HEK293 (cell line): ENCODE results near the gene USP2.
A peak's percentile ranks its signal among the peaks of the same experiment; 100 is the strongest.

Experiments used
- CTCF ChIA-PET: fragments of 350-600 bp; formaldehyde crosslinking; extraction: SDS; loops from one replicate; lab custom pipeline; 2021; ENCODE audit warnings: antibody characterized with exemption; lab: Yijun Ruan, JAX
- POLR2A ChIA-PET: fragments of 300-600 bp; formaldehyde crosslinking; extraction: SDS; loops from one replicate; lab custom pipeline; 2020; ENCODE audit warnings: antibody characterized with exemption, inconsistent platforms; lab: Yijun Ruan, JAX
- H3K27ac ChIP-seq: fragments of 200-500 bp; sonication (Bioruptor generic); 2 replicates; pipeline ENCODE4 v1.5.1; 2014; ENCODE audit warnings: low read depth, low read length, control low read depth, inconsistent platforms; ENCODE audit errors: extremely low read depth
- H3K36me3 ChIP-seq, 2 experiments: fragments of 200-500 bp in 1 of 2; sonication (Bioruptor generic) in 1 of 2; 1 replicate in 1 of 2; 2 replicates in 1 of 2; pipeline ENCODE4 v1.5.1; 2014 to 2017; ENCODE audit warnings: inconsistent platforms in 2 of 2, low read length in 2 of 2; ENCODE audit not compliant: control insufficient read depth in 2 of 2, insufficient read depth in 1 of 2
- H3K4me1 ChIP-seq: fragments of 200-500 bp; sonication (Bioruptor generic); 2 replicates; pipeline ENCODE4 v1.5.1; 2014; ENCODE audit warnings: mild to moderate bottlenecking, low read length, inconsistent platforms; ENCODE audit not compliant: control insufficient read depth, insufficient read depth
- H3K4me3 ChIP-seq: 2 replicates; pipeline ENCODE4 v1.5.1; 2011; ENCODE audit warnings: low read depth, mild to moderate bottlenecking, control low read depth, low read length, moderate library complexity
- H3K9me3 ChIP-seq: fragments of 200-500 bp; sonication (Bioruptor generic); 2 replicates; pipeline ENCODE4 v1.5.1; 2014; ENCODE audit warnings: low read depth, low read length, inconsistent platforms; ENCODE audit not compliant: control insufficient read depth, insufficient read depth
- ATF2 ChIP-seq: fragments of 450-650 bp; formaldehyde crosslinking; IDR thresholded peaks from 2 replicates; pipeline ENCODE4 v1.5.1; 2016; ENCODE audit warnings: missing biosample characterization, missing genetic modification characterization, low read depth
- GLIS1 ChIP-seq: fragments of 450-650 bp; formaldehyde crosslinking; IDR thresholded peaks from 2 replicates; pipeline ENCODE4 v1.5.1; 2016; ENCODE audit warnings: missing biosample characterization, missing genetic modification characterization
- GLIS2 ChIP-seq: fragments of 450-650 bp; formaldehyde crosslinking; IDR thresholded peaks from 2 replicates; pipeline ENCODE4 v1.5.1; 2016; ENCODE audit warnings: missing biosample characterization, missing genetic modification characterization
- HOXA7 ChIP-seq: sonication (generic); formaldehyde crosslinking; IDR thresholded peaks from 2 replicates; pipeline ENCODE4 v1.8.1; 2022; ENCODE audit warnings: missing genetic modification reagents, borderline replicate concordance
- PRDM10 ChIP-seq: fragments of 450-650 bp; formaldehyde crosslinking; IDR thresholded peaks from 2 replicates; pipeline ENCODE4 v1.5.1; 2016; ENCODE audit warnings: missing biosample characterization, missing genetic modification characterization
- RBAK ChIP-seq: fragments of 450-650 bp; formaldehyde crosslinking; IDR thresholded peaks from 2 replicates; pipeline ENCODE4 v1.5.1; 2016; ENCODE audit warnings: missing biosample characterization, missing genetic modification characterization
- SCRT1 ChIP-seq: fragments of 450-650 bp; formaldehyde crosslinking; IDR thresholded peaks from 2 replicates; pipeline ENCODE4 v1.5.1; 2016; ENCODE audit warnings: missing biosample characterization, missing genetic modification characterization, borderline replicate concordance
- SP2 ChIP-seq: fragments of 450-650 bp; formaldehyde crosslinking; IDR thresholded peaks from 2 replicates; pipeline ENCODE4 v1.5.1; 2016; ENCODE audit warnings: missing biosample characterization, missing genetic modification characterization
- ZBTB44 ChIP-seq: fragments of 450-650 bp; IDR thresholded peaks from 2 replicates; pipeline ENCODE4 v1.5.1; 2018; ENCODE audit warnings: missing biosample characterization, mild to moderate bottlenecking, missing genetic modification characterization
- ZFP3 ChIP-seq: fragments of 450-650 bp; formaldehyde crosslinking; IDR thresholded peaks from 2 replicates; pipeline ENCODE4 v1.5.1; 2016; ENCODE audit warnings: low read depth, missing biosample characterization, missing genetic modification characterization
- ZNF16 ChIP-seq: fragments of 450-650 bp; formaldehyde crosslinking; IDR thresholded peaks from 2 replicates; pipeline ENCODE4 v1.5.1; 2016; ENCODE audit warnings: low read depth, missing biosample characterization, missing genetic modification characterization
- ZNF175 ChIP-seq: fragments of 450-650 bp; formaldehyde crosslinking; IDR thresholded peaks from 2 replicates; pipeline ENCODE4 v1.5.1; 2016; ENCODE audit warnings: missing biosample characterization, missing genetic modification characterization
- ZNF354C ChIP-seq: fragments of 450-650 bp; formaldehyde crosslinking; IDR thresholded peaks from 2 replicates; pipeline ENCODE4 v1.5.1; 2016; ENCODE audit warnings: missing biosample characterization, missing genetic modification characterization, low read depth, borderline replicate concordance
- TF ChIP-seq, protein P1 (sequence below): fragments of 450-650 bp; formaldehyde crosslinking; IDR thresholded peaks from 2 replicates; pipeline ENCODE4 v1.5.1; 2016; ENCODE audit warnings: missing biosample characterization, missing genetic modification characterization

The USP2 gene

GRCh38 chr11:119373921-119374631, 7.4 kb downstream of the USP2 start (continued):
- TF ChIP-seq ZFP3 (tag by site-specific recombination) (peak; percentile 65), SCRT1 (tag by site-specific recombination) (no peak), ZNF16 (tag by site-specific recombination) (no peak), SP2 (no peak), ATF2 (tag by site-specific recombination) (no peak), HOXA7 (CRISPR knock-in tag) (no peak), ZNF354C (tag by site-specific recombination) (no peak), RBAK (no peak), ZBTB44 (tag by site-specific recombination) (no peak)

GRCh38 chr11:119373059-119373920, 8.2 kb downstream of the USP2 start:
- CTCF ChIA-PET = interaction anchor here (0.5 to 13.7 kb wide), 26 partner anchors 8 to 1053 kb away, joined by 3 to 160 read pairs (median 5); partner anchors contain the start of genes C1QTNF5, RNF26 and USP2
- Histone ChIP-seq H3K4me3 (no peak overlapping the region), H3K36me3 (no peaks in the 10 kb centered on the region), H3K4me1 (peaks cover 2% of the 10 kb centered on the region; the same call in 1 of the 2 replicates), H3K27ac (no peak overlapping the region), H3K9me3 (no peaks in the 10 kb centered on the region)
- TF ChIP-seq, protein P1, sequence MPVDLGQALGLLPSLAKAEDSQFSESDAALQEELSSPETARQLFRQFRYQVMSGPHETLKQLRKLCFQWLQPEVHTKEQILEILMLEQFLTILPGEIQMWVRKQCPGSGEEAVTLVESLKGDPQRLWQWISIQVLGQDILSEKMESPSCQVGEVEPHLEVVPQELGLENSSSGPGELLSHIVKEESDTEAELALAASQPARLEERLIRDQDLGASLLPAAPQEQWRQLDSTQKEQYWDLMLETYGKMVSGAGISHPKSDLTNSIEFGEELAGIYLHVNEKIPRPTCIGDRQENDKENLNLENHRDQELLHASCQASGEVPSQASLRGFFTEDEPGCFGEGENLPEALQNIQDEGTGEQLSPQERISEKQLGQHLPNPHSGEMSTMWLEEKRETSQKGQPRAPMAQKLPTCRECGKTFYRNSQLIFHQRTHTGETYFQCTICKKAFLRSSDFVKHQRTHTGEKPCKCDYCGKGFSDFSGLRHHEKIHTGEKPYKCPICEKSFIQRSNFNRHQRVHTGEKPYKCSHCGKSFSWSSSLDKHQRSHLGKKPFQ (tag by site-specific recombination) = peak; percentile 37; the same call in 1 of the 2 replicates
- peak; percentile 37 for TF ChIP-seq GLIS1 (tag by site-specific recombination)
- no peak for TF ChIP-seq PRDM10 (tag by site-specific recombination)
- TF ChIP-seq ZNF175 (tag by site-specific recombination) = no peak
- TF ChIP-seq GLIS2 = 0 out of 2 replicates have a peak, but pooled peaks have one; percentile 23
- POLR2A ChIA-PET = interaction anchor here (0.5 to 2.5 kb wide), 6 partner anchors 12 to 359 kb away, joined by 4 to 16 read pairs (median 6); partner anchors contain the start of gene MCAM
